Activated CD4-positive, alpha-beta T cell treated with anti-CD3 and anti-CD28 coated beads, Interleukin-2, amount 50 U/mL, for 16 hours (primary cell): ENCODE results near the gene INTS3.
A peak's percentile ranks its signal among the peaks of the same experiment; 100 is the strongest.
"Not testable (repeated sequence)": the region's sequence is repeated elsewhere in the genome, so short reads cannot be mapped to it uniquely, and the experiment has no call there.

Source experiments
- DNase-seq: peaks from one replicate; pipeline ENCODE4 v3.0.0-alpha.2; 2020

INTS3 gene

DNA sequence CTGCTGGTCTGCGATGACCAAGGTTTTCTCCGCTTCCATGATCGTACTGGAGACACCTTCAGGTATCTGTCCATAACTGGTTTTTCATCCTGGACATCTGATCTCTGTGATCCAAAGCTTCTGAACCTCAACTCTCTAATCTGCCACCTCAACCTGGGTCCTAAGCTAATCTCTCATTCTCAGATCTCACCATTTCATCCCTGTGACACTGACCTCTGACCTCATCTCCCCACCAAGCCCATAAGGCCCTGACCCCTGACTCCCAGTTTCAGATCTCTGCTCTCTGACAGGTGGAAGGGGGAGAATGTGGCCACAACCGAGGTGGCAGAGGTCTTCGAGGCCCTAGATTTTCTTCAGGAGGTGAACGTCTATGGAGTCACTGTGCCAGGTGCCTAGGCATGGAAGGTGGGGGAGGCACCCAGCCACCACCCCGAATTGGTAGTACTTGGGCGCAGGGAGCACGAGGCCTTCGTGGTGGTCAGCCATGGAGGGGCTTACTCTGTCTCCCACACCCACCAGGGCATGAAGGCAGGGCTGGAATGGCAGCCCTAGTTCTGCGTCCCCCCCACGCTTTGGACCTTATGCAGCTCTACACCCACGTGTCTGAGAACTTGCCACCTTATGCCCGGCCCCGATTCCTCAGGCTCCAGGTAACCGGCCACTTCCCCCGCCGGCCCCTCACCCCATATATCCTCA, 51.1 kb downstream of the INTS3 start:
- no peak for DNase-seq

DNA sequence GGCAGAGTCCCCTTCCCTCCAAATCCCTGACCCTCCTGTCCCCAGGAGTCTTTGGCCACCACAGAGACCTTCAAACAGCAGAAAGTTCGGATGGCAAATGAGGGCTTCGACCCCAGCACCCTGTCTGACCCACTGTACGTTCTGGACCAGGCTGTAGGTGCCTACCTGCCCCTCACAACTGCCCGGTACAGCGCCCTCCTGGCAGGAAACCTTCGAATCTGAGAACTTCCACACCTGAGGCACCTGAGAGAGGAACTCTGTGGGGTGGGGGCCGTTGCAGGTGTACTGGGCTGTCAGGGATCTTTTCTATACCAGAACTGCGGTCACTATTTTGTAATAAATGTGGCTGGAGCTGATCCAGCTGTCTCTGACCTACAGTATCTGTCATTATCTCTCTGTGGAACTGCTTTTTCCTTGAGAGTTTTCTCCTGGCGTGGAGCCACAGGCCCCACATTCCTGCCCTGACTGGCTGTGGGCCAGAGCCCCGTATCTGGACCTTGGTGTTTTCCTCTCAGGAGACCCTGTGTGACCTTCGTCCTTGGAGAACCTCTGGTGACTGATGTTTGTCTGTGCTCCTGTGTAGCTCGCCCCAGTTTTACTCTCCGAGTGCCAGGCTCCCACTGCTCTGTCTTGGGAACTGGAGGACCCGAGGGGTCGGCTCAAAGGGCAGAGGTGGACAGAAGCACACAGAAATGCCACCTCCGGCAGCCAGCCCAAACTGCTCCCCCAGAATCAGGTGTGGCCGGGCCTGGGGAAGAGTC, 52.1 kb downstream of the INTS3 start:
- DNase-seq = no peak

DNA sequence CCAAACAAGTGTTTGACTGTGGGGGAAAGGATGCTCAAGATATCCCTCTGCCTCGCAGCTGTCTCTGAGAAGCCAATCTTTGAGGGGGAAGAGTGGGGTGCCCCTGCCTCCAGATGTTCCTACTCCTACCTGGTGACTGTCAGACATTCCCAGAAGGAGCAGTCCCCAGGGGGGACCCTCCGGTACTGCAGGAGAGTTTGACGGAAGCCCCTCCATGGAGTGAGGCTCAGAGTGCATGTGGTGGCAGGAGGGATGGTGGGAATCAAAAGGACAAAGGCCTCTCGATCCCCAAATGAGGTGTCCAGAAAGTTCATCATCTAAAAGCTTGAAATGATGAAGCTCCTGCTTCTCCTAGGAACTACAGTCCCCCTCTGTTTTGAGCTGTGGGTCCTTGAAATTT, 52.7 kb downstream of the INTS3 start:
- DNase-seq = no peak

DNA sequence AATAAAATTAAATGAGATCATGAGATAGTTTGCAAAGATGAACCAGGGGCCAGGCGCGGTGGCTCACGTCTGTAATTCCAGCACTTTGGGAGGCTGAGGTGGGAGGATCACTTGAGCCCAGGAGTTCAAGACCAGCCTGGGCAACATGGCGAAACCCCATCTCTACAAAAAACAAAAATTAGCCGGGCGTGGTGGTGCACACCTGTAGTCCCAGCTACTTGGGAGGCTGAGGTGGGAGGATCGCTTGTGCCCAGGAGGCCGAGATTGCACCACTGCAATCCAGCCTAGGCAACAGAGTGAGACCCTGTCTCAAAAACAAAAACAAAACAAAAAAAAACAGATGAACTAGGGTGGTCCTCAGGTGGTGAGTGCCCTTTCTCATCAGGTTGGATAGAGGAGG, 54.8 kb downstream of the INTS3 start:
- DNase-seq = not testable (repeated sequence)

DNA sequence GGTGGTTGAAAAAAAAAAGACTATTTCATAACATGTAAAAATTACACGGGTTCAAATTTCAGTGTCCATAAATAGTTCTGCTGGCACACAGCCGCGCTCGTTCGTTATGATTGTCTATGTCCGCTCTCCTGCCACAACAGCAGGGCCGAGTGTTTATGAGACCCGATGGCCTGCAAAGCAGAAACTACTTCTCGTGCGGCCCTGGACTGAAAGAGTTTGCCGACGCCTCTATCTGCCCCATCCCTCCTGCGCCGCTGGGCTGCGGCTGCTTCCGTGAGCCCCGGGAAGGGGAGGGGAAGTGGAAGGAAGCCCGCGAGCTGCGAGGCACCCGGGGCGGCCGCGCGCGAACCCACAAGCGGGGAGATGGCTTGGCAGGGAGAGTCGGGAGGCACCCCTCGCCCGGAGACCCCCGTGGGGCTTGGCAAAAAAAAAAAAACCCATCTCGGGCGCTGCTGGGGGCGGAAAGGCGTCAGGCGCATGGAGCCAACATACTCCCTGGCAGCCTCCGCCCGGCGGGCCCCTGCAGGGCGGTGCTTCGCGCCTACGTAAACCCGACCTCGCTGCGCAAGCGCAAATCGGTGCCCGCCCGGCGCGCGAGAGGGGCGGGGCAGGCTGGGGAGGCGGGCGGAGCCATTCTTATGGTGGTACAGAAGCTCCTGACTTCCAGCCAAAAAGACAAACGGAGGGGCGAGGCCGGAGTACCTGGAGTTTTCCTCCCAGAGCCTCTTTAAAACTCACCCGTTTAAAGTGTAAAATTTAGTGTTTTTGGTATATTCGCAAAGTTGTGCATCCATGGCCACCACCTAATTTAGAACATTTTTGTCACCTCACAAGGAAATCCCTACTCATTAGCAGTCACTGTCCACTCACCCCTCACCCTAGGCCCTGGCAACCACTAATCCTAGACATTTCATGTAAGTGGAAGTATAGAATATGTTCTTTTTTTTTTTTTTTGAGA, 55.7 kb downstream of the INTS3 start:
- peak; percentile 94 for DNase-seq

DNA sequence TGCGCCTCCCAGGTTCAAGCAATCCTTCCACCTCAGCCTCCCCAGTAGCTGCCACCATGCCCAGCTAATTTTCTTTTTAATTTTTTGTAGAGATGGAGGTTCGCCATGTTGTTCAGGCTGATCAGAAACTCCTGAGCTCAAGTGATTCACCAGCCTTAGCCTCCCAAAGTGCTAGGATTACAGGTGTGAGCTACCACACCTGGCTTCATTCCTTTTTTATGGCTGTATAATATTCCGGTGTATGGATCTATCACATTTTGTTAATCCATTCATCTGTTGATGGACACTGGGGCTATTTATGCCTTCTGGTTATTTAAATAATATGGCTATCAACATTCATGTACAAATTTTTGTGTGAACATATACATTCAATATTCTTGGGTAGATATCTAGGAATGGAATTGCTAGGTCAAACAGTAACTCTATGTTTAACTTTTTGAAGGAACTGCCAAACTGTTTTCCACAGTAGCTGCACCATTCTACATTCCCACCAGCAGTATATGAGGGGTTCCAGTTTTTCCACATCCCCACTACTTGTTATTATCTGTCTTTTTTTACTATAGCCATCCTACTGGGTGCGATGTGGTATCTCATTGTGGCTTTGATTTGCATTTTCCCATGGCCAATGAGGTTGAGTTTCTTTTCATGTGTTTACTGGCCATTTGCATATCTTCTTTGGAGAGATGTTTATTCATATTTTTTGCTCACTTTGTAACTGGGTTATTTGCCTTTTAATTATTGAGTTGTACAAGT, 58.4 kb downstream of the INTS3 start:
- no peak for DNase-seq

DNA sequence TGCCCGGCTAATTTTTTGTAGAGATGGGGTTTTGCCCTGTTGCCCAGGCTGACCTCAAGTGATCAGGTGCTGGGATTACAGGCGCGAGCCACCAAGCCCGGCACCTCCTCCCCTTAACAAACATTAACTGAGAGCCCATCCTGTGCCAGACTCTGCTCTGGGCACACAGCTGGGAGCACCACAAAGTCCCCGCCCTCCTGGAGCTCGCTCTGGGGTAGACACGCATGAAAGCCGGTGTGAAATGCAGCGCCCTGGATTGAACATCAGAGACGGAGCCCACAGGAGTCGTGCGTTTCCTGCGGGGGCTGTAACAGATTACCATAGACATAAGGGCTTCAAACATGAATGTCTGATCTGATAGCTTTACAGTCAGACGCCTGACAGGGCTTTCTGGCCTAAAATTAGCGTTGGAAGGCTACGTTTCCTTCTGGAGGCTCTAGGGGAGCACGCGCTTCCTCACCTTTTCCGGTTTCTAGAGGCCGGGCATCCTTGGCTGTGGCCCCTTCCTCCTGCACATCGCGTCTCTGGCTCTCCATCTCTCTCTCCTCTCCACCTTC, 61.7 kb downstream of the INTS3 start:
- DNase-seq = no peak

DNA sequence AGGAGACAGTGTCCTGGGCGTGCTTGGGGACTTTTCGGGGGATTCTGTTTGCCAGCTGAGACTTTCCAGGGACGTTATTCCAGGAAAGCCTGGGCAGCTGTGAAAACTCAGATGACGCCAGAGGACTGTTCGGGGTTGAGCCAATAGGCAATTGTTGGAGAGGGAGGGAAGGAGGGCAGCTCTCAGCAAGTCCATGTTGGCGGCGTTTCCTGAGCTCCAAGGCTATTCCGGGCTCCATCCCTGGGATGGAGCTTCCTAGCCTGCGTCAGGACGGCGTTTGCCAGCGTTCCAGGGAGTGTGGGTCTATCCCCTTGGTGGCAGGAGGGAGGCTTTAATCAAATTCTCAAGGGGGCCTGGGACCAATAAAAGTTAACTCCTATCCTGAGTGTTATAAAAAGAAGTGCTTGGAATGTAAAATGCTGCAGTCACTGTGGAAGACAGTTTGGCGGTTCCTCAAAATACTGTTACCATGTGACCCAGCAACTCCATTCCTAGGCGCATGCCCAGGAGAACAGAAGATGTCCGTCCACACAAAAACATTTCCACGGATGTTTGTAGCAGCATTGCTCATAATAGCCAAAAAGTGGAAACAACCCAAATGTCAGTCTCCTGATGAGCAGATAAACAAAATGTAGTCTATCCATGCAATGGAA, 62.6 kb downstream of the INTS3 start:
- no peak for DNase-seq

DNA sequence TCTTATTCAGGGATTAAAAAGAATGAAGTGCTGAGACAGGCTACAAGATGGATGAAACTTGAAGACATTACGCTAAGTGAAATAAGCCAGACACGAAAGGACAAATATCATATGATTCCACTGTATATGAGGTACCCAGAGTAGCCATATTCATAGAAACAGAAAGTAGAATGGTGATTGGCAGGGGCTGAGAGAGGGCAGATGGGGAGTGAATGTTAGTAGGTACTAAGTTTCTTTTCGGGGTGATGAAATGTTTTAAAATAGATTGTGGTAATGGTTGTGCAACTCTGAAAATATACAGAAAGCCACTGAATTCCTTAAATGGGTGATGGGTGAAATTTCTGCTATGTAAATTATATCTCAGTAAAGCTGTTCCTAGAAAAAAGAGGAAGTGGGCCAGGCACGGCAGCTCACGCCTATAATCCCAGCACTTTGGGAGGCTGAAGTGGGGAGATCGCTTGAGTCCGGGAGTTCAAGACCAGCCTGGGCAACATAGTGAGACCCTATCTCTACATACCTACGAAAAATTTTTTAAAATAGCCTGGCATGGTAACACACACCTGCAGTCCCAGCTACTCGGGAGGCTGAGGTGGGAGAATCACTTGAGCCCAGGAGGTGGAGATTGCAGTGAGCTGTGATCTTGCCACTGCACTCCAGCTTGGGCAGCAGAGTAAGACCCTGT, 63.3 kb downstream of the INTS3 start:
- DNase-seq = peak; percentile 73

DNA sequence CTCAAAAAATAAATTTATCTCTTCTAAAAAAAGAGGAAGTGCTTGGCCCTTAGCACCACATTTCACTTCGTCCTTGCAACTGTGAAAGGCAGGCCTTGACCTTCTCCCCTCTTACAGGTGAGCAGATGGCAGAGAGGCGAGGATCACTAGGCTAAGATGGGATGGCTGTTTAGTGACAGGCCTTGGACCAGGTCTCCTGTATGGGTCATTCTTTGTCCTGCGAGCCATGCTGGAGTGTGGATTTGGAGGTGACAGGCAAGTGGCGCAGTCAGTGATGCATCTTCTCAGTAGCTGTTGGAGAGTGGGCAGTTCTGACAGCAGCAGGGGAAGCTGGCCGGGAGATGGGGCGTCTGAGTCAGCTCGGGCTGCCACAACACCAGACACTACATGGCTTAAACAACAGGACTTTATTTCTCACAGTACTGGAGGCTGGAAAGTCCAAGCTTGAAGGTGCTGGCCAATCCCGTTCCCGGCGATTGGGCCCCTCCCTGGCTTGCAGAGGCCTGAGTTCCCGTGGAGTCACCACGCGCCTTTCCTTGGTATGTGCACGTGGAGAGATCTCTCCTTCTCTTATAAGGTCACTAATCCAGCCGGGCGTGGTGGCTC, 63.9 kb downstream of the INTS3 start:
- no peak for DNase-seq

DNA sequence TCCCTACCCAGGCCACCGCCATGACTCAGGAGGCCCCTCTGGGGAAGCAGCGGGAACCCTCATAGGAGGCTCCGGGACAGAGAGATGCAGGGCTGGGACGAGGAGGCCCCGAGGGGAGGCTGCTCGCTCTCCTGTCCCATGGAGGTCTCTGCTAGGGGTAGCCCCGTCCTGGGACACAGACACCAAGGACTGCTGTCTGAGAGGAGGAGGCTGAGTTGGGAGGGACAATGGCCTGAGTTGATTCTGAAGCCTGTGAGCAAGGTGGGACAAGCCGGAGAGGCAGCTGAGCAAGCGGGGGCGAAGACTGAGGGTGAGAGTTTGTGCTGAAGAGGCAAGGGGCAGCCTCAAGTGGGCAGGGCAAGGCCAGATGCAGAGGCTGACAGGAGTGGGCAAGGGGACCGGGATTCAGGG, 64.8 kb downstream of the INTS3 start:
- no peak for DNase-seq

DNA sequence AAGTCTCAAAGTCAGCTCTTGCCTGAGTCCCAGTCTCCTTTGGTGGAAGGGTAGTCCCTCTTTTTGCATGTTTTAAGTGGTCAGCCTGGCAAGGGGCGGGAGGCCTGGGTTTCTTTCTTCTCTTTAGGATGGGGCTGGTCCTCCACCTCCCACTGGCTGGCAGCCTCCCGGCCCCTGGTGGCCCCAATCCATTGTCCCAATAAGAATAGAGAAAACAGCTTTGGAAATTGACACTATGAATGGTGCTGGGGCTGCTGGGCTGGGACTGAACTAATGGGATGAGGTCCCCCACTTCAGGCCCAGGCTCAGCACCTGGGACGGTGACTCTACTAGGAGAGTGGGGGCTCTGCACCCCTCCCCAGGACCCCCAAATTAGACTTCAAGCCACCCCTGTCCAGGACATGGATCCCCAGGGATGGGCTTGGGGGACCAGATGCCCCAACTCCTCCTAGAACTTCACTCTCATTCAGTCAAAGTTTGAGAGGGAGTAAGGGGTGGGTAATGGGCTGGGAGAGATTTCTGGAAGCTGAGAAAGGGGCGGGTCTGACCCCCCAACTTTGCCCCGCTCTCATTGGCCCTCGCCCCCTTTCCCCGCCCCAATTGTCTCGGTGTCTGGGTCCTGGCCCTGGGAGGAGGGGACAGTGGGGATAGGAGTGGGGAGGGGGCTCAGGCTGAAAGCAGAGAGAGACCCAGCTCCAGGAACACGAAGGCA, 65.6 kb downstream of the INTS3 start:
- no peak for DNase-seq

DNA sequence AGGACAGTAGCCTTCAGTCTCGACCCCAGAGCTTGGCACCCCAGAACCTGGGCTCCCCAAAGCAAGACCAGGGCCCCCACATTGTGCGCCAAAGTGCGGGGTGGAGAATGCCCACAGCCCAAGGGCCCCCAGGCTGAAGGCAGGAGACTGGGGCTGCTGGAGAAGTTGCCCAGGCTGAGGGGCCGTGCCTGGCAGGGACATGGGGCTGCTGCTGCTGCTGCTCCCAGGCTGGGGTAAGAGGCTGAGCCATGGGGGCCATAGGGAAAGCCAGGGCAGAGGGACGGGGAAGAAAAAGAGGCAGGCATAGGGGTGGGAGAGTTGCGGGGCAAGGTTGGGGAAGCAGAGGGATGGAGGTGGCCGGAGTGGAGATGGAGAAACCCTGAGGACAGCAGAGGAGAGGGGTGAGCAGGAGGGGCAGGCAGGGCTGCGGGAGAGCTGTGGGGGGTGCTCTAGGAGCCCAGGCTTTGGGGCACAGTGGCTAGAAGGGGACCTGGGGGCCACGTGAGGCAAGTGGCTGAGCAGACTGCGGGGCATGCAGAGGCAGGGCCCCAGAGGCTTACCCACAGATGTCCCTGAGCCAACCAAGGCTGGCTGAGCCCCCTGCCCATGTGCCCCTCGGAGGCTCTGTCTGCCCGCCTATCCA, 66.2 kb downstream of the INTS3 start:
- DNase-seq = no peak

DNA sequence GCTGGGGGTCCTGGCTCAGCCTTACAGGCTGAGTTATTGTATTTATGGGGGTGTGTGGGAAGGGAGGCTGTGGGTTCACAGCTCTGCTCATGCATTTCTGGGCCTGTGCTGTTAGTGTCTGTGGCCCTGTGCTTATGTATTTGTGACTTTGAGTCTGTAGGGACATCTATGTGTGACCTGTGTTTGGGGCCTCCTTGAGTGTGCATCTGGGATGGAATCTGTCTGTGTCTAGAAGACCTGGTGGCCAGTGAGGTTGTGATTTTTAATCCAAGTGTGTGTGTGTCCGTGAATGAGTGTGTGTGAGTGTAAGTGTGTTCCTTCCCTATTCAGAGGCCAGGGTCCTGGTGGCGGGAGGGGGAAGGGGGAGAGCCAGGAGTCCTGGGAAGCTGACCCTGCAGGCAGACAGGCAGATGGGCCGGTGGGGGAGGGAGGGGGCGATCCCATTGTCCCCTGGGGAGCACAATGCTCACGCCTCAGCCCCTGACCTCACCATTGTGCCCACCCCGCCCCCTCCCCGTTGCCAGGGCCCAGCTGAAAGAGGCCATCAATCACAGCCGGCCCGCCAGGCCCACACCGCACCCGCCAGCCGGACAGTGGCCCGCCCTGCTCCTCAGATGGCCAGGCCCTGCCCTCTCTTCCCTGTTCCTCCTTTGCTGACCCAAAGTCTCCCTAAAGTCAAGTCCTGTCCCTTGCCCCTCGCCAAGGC, 66.9 kb downstream of the INTS3 start:
- no peak for DNase-seq

DNA sequence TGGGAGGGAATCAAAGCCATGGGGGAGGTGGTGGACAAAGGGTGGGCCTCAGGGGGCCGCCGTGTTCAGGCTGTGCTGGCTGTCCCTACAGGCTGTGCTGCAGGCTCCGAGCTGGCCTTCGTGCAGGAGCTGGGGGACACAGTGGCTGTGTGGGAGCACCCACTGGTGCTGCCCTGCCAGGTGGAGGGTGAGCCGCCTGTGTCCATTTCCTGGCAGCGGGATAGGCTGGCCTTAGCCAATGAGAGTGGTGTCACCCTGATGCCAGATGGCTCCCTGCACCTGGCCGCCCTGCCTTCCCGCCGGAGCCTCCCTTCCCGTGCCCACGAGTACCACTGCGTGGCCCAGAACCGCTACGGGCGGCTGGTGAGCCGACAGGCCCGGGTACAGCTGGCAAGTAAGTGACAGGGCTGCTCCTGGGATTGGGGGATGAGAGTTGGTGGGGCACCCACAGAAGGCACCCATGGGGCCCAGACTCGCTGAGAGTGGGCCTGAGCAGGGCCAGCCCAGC, 67.5 kb downstream of the INTS3 start:
- DNase-seq = no peak

DNA sequence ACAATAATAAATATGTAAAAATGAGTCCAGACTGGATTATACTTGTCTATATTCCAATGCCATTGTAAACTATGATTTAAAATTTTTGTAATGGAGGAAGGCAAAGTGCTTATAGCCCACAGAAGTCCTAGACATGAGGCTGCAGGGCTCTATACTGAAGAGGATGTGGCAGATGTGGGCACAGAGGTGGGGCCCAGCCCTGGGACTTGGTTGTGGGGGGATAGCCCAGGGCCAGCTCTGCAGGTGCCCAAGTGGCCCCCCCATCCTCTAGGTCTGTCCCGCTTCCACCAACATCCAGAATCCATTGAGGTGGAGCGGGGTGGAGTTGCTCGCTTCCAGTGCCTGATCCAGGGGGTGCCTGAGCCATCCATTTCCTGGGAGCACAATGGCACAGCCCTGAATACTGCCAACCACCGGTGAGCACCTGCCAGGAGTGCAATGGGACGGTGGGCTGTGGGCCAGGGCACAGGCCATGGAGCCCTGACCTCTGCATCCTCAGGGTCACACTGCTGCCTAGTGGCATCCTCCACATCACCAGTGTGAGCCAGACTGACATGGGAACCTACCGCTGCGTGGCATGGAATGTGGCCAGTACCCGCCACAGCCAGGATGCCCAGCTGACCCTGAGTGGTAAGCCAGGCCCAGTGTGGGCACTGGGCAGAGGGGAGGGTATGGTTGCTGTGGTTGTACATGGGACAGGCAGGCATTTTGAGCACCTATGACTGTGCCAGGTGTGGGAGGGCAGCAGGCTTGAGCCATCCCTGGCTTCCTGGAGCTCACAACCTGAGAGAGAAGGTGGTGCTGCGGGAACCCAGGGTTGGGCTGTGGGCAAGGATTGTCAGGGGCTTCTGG, 68.3 kb downstream of the INTS3 start:
- DNase-seq = no peak

DNA sequence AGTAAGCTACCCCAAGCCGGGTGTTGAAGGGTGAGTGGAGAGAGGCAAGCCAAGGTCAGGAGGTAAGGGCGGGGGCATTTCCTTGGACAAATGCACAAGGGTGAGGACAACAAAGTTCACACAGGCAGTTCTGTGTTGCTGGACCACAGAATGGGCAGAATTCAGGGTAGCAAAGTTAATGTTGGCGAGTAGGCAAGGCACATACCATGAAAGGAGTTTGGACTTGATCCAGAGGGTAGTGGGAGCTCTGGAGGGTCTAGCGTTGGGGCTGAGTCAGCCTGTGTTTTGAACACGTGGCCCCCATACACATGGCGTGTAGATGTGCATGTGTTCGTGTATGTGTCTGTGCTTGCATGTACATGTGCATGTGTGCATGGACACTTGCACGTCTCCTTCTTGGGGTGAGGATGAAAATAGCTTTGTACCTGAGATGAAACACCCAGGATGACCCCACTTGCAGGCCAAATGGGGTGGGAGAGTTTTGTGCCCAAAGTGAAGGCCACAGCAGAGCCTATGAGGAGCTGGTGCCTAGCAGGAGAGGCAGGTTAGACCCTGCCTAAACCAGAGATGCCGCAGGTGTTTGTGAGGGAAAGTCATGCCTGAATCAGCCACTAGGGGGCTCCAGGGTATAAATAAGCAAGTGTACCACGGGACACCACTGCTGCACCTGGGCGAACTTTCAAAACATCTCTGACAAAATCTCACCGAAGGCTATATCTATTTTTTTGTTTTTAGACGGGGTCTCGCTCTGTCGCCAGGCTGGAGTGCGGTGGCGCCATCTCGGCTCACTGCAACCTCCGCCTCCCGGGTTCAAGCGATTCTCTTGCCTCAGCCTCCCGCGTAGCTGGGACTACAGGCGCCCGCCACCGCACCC, 69.2 kb downstream of the INTS3 start:
- DNase-seq = peak; percentile 85
